WERI-Rb-1 (cell line): Measurements from ENCODE around the gene CSNK1E.
"Not testable (repeated sequence)": the region's sequence is repeated elsewhere in the genome, so short reads cannot be mapped to it uniquely, and the experiment has no call there.

Experiments used
- DNase-seq: peaks from one replicate; pipeline ENCODE4 v3.0.0-alpha.2; 2020
- H3K27ac ChIP-seq: fragments of 250-450 bp; sonication (Bioruptor Pico); 2 replicates; pipeline ENCODE4 v1.5.1; 2020; ENCODE audit warnings: mild to moderate bottlenecking, moderate library complexity
- H3K27me3 ChIP-seq: fragments of 250-450 bp; sonication (Bioruptor Pico); 2 replicates; pipeline ENCODE4 v1.5.1; 2021; ENCODE audit warnings: mild to moderate bottlenecking, low read depth, moderate library complexity; ENCODE audit not compliant: insufficient read depth, severe bottlenecking
- H3K36me3 ChIP-seq: fragments of 250-450 bp; sonication (Bioruptor Pico); 2 replicates; pipeline ENCODE4 v1.5.1; 2020; ENCODE audit warnings: mild to moderate bottlenecking, moderate library complexity
- H3K4me3 ChIP-seq: 2 replicates; pipeline ENCODE4 v1.5.1; 2011; ENCODE audit warnings: low read depth, mild to moderate bottlenecking, control low read depth, low read length
- H3K9me3 ChIP-seq: fragments of 250-450 bp; sonication (Bioruptor Pico); 2 replicates; pipeline ENCODE4 v1.5.1; 2021; ENCODE audit warnings: mild to moderate bottlenecking, moderate library complexity; ENCODE audit not compliant: severe bottlenecking
- CTCF ChIP-seq: IDR thresholded peaks from 2 replicates; pipeline ENCODE4 v1.5.1; 2011; ENCODE audit warnings: low read depth, mild to moderate bottlenecking, control low read depth, inconsistent platforms, low read length

The CSNK1E gene

GRCh38 chr22:38347181-38347943 lies 30.1 kb upstream of the CSNK1E start:
- TF ChIP-seq CTCF, result no peak
- DNase-seq, result peak; percentile 87
- peak overlapping the region; percentile 49 for H3K27ac ChIP-seq
- no peaks in the 10 kb centered on the region for H3K27me3 ChIP-seq
- no peaks in the 10 kb centered on the region for H3K9me3 ChIP-seq
- H3K36me3 ChIP-seq, result no peaks in the 10 kb centered on the region
- H3K4me3 ChIP-seq, result no peak overlapping the region

- Histone ChIP-seq H3K4me3 (no peak overlapping the region), H3K36me3 (no peaks in the 10 kb centered on the region), H3K27ac (peak overlapping the region; percentile 35), H3K9me3 (no peaks in the 10 kb centered on the region), H3K27me3 (no peaks in the 10 kb centered on the region)
- no peak for DNase-seq
- no peak for TF ChIP-seq CTCF
Observed at GRCh38 chr22:38346506-38346905, 29.3 kb upstream of the CSNK1E start.

GRCh38 chr22:38345782-38346181 lies 28.5 kb upstream of the CSNK1E start:
- H3K27ac ChIP-seq, result no peak overlapping the region
- no peaks in the 10 kb centered on the region for H3K36me3 ChIP-seq
- H3K9me3 ChIP-seq, result no peaks in the 10 kb centered on the region
- TF ChIP-seq CTCF, result no peak
- no peak overlapping the region for H3K4me3 ChIP-seq
- H3K27me3 ChIP-seq, result no peaks in the 10 kb centered on the region
- DNase-seq, result no peak

GRCh38 chr22:38339893-38340292 lies 22.7 kb upstream of the CSNK1E start:
- H3K27me3 ChIP-seq, H3K36me3 ChIP-seq, H3K4me3 ChIP-seq, H3K9me3 ChIP-seq, H3K27ac ChIP-seq, DNase-seq: not testable (repeated sequence)

GRCh38 chr22:38338772-38339379 lies 21.6 kb upstream of the CSNK1E start:
- Histone ChIP-seq H3K4me3 (no peak overlapping the region), H3K27me3 (no peaks in the 10 kb centered on the region), H3K36me3 (no peaks in the 10 kb centered on the region), H3K27ac (no peak overlapping the region), H3K9me3 (no peaks in the 10 kb centered on the region)
- TF ChIP-seq CTCF, result no peak
- DNase-seq, result peak; percentile 3

GRCh38 chr22:38336699-38337098 lies 19.5 kb upstream of the CSNK1E start:
- Histone ChIP-seq H3K9me3 (no peaks in the 10 kb centered on the region), H3K4me3 (no peak overlapping the region), H3K27me3 (no peaks in the 10 kb centered on the region), H3K27ac (no peak overlapping the region), H3K36me3 (no peaks in the 10 kb centered on the region)
- no peak for DNase-seq
- TF ChIP-seq CTCF, result no peak
